Measurements from ENCODE around the gene KRT33B. TPM values are rescaled to one million over a fixed set of nuclear protein-coding genes. Genes with fewer than 3 reads are reported as not detected.

KRT33B gene
- total RNA-seq, 2 donors from 2014 or later, result not detected

DNA sequence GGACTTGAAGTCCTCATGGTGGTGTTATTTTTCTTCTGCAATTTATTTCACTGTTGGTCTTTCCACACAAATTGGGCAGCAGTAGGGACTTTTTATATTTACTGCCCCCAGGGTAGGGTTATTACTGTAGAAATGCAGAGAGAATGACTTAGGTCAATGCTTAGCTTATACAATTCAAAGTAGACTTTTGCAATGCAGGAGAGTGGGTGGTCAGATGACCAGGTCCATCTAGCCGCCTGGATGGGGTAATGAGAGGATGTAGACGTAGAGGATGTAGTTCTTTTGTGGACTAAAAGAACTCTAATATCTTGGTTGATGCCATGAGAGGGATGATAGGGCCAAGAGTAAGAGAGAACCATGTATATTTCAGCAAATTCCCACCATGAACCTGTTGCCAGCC, 51.4 kb downstream of the KRT33B start:
- H3K27me3 ChIP-seq, result no peaks in the 10 kb centered on the region
- 53 to 66% methylated on average over 2 of the region's 2 CpGs for WGBS, 2 donors
- no peak for DNase-seq

DNA sequence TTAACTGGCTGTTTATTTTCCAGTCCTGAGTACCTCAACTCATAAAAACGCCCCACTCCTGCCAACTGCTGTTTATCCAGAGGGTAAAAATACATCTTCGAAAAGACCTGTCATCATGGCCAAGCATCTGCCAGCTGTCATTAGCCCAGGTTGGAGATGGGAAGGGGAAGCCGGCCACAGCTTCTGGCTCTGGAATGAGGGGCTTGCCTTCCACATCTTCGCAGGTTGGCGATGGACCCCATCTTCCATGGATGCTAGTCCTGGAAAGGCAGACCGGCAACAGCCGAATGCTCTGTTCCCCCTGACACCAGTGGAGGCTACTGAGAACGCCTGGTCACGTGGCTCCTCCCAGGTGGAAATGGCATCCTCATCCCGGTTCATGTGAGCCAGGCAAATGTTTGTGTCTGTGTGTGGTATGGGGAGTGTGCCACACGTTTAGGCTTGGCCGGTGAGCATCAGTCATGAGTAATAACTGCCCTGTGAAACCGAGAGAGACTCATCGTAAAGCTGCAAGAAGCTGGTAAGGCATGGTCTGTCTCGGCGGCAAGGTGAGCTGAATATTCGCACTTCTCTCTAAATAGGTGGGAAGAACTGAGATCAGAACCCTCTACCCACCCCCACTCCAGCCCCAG, 53.7 kb downstream of the KRT33B start:
- intact Hi-C loops (cut with DNase I), result no loop called here

More for the DNA sequence above, 51.4 kb downstream of the KRT33B start:
- Histone ChIP-seq H3K27ac (no peak overlapping the region), H3K36me3 (replicated peaks in 1 of 2; ENCODE audit: insufficient read depth in 1 of 2, low read depth in 2 of 2) (no peaks in the 10 kb centered on the region), H3K4me3 (no peak overlapping the region), H3K4me1 (no peaks in the 10 kb centered on the region), H3K9me3 (peaks cover 0 to 11% (median 0%) of the 10 kb centered on the region in 3 donors)
- TF ChIP-seq, protein P1, sequence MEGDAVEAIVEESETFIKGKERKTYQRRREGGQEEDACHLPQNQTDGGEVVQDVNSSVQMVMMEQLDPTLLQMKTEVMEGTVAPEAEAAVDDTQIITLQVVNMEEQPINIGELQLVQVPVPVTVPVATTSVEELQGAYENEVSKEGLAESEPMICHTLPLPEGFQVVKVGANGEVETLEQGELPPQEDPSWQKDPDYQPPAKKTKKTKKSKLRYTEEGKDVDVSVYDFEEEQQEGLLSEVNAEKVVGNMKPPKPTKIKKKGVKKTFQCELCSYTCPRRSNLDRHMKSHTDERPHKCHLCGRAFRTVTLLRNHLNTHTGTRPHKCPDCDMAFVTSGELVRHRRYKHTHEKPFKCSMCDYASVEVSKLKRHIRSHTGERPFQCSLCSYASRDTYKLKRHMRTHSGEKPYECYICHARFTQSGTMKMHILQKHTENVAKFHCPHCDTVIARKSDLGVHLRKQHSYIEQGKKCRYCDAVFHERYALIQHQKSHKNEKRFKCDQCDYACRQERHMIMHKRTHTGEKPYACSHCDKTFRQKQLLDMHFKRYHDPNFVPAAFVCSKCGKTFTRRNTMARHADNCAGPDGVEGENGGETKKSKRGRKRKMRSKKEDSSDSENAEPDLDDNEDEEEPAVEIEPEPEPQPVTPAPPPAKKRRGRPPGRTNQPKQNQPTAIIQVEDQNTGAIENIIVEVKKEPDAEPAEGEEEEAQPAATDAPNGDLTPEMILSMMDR (IDR thresholded peaks at IDR 0.05), result no peak
- TF ChIP-seq POLR2A (IDR thresholded peaks at IDR 0.05), result no peak
- no peak for ATAC-seq
- intact Hi-C loops (cut with DNase I), result no loop called here

DNA sequence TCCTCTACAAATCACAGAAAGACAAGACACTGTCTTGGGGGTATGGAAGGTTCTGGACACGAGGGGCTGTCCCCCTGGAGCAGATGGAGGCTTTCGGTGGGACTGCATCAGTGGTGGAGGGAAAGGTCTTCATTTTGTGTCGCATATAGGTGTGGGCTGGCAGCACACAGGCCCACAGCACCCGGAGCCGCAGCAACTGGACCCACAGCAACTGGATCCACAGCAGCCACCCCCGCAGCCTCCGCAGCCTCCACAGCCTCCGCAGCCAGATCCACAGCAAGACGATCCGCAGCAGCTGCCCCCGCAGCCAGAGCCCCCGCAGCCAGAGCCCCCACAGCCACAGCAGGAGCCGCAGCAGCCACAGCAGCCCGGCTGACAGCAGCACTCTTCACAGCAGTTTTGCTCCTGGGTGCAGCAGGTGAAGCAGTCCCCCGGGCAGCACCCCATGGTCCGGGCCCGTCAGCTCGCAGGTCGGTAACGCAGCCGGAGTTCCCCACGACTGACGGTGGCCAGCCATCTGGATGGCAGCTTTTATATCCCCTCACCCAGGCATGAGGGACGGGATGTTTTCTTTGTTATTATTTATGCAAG, 54.3 kb downstream of the KRT33B start, which contains the start of gene KRTAP17-1:
KRTAP17-1 (minus strand) TSS at position 507 of the 591 bp plus-strand sequence; CDS start at position 447, 60 bp downstream.
- H3K27ac ChIP-seq, result no peak within 1 kb of the TSS
- H3K36me3 ChIP-seq (replicated peaks in 1 of 2; ENCODE audit: insufficient read depth in 1 of 2, low read depth in 2 of 2), result no peaks in the 10 kb centered on the region
- H3K9me3 ChIP-seq, result peaks cover 0 to 9% (median 0%) of the 10 kb centered on the region in 3 donors
- no peaks in the 10 kb centered on the region for H3K4me1 ChIP-seq
- TF ChIP-seq, protein P1 (IDR thresholded peaks at IDR 0.05), result no peak
- no peak for TF ChIP-seq POLR2A (IDR thresholded peaks at IDR 0.05)
- 62 to 68% methylated on average over 18 to 24 of the region's 24 CpGs for WGBS, 2 donors
- intact Hi-C loops (cut with DNase I), result no loop called here
- H3K4me3 ChIP-seq, result no peak within 1 kb of the TSS
- DNase-seq (no peak), ATAC-seq (no peak)
- H3K27me3 ChIP-seq, result no peaks in the 10 kb centered on the region

More for the DNA sequence above, 53.7 kb downstream of the KRT33B start:
- Histone ChIP-seq H3K27me3 (no peaks in the 10 kb centered on the region), H3K9me3 (peaks cover 0 to 11% (median 0%) of the 10 kb centered on the region in 3 donors), H3K4me1 (no peaks in the 10 kb centered on the region), H3K36me3 (replicated peaks in 1 of 2; ENCODE audit: insufficient read depth in 1 of 2, low read depth in 2 of 2) (no peaks in the 10 kb centered on the region), H3K4me3 (no peak overlapping the region), H3K27ac (no peak overlapping the region)
- DNase-seq, result no peak
- no peak for ATAC-seq
- no peak for TF ChIP-seq POLR2A (IDR thresholded peaks at IDR 0.05)
- TF ChIP-seq, protein P1 (IDR thresholded peaks at IDR 0.05), result no peak
- WGBS, 2 donors, result 64 to 66% methylated on average over 8 to 17 of the region's 17 CpGs

Other genes starting within 250 kb of the KRT33B start
- gene KRTAP4-12, start 245.6 kb downstream of the KRT33B start, total RNA-seq, result not detected
- not detected for gene KRTAP4-6, start 229.3 kb downstream of the KRT33B start, total RNA-seq
- not detected for gene KRTAP4-5, start 220.0 kb downstream of the KRT33B start, total RNA-seq
- not detected for gene KRTAP4-4, start 209.1 kb downstream of the KRT33B start, total RNA-seq
- gene KRTAP4-3, start 201.6 kb downstream of the KRT33B start, total RNA-seq, result not detected
- not detected for gene KRTAP4-2, start 191.6 kb downstream of the KRT33B start, total RNA-seq
- gene KRTAP4-1, start 184.9 kb downstream of the KRT33B start, total RNA-seq, result not detected
- not detected for gene KRTAP9-1, start 179.9 kb downstream of the KRT33B start, total RNA-seq
- gene KRTAP9-2, start 143.2 kb downstream of the KRT33B start, total RNA-seq, result not detected
- not detected for gene KRTAP9-3, start 137.4 kb downstream of the KRT33B start, total RNA-seq
- not detected for gene KRTAP9-8, start 131.8 kb downstream of the KRT33B start, total RNA-seq
- not detected for gene KRTAP9-4, start 120.1 kb downstream of the KRT33B start, total RNA-seq
- not detected for gene KRTAP9-9, start 114.4 kb downstream of the KRT33B start, total RNA-seq
- not detected for gene KRTAP9-6, start 104.4 kb downstream of the KRT33B start, total RNA-seq
- gene KRTAP9-7, start 94.1 kb downstream of the KRT33B start, total RNA-seq, result not detected
- gene KRTAP29-1, start 67.0 kb downstream of the KRT33B start, total RNA-seq, result not detected
- gene KRTAP16-1, start 60.5 kb downstream of the KRT33B start, total RNA-seq, result not detected
- not detected for gene KRTAP17-1, start 54.1 kb downstream of the KRT33B start, total RNA-seq
- not detected for gene KRT33A, start 19.0 kb downstream of the KRT33B start, total RNA-seq
- gene KRT34, start 12.5 kb upstream of the KRT33B start, total RNA-seq, result not detected
- gene KRT31, start 27.8 kb upstream of the KRT33B start, total RNA-seq, result not detected
- gene KRT37, start 54.8 kb upstream of the KRT33B start, total RNA-seq, result not detected
- not detected for gene KRT38, start 71.2 kb upstream of the KRT33B start, total RNA-seq
- not detected for gene KRT32, start 97.6 kb upstream of the KRT33B start, total RNA-seq
- gene KRT35, start 111.3 kb upstream of the KRT33B start, total RNA-seq, result not detected
- not detected for gene KRT36, start 120.1 kb upstream of the KRT33B start, total RNA-seq
- not detected for gene KRT13, start 135.8 kb upstream of the KRT33B start, total RNA-seq
- gene KRT15, start 149.1 kb upstream of the KRT33B start, total RNA-seq, result under 1 TPM in 1 of 2 donors, not detected in 1; 0.52 TPM
- 100 to 1,000 TPM in 1 of 2 donors, 10 to 100 TPM in 1; 77.5 to 121 TPM for gene KRT19, start 158.5 kb upstream of the KRT33B start, total RNA-seq
- gene KRT9, start 202.2 kb upstream of the KRT33B start, total RNA-seq, result not detected
- gene KRT14, start 217.1 kb upstream of the KRT33B start, total RNA-seq, result 1 to 10 TPM in 1 of 2 donors, not detected in 1; 2.3 TPM
- gene KRT16, start 243.0 kb upstream of the KRT33B start, total RNA-seq, result 1 to 10 TPM; 1.6 to 4.2 TPM

All from body of pancreas (tissue), 4 donors.